Liver (tissue), 9 donors: ENCODE measurements around the gene ZNF180. TPM values are rescaled to one million over a fixed set of nuclear protein-coding genes. Genes with fewer than 3 reads are reported as not detected.

Experiments used
- DNase-seq: peaks from one replicate; pipeline ENCODE4 v3.0.0-alpha.2; 2017; ENCODE audit warnings: low spot score
- H3K27ac ChIP-seq, 2 donors: one replicate each; pipeline ENCODE4 v1.7.0; 2013; ENCODE audit warnings: inconsistent platforms in 2 of 2, low read length in 2 of 2, control low read depth in 1 of 2, low read depth in 1 of 2, mild to moderate bottlenecking in 1 of 2
- H3K27me3 ChIP-seq, 4 donors: one replicate each; pipeline versions ENCODE4 v1.6.1 to v1.7.0; 2013; ENCODE audit warnings: low read length in 3 of 4, inconsistent platforms in 1 of 4, mild to moderate bottlenecking in 1 of 4, moderate library complexity in 1 of 4; ENCODE audit not compliant: control insufficient read depth in 4 of 4, insufficient read depth in 4 of 4
- H3K36me3 ChIP-seq, 4 donors: one replicate each; pipeline versions ENCODE4 v1.6.1 to v1.7.0; 2013; ENCODE audit warnings: low read length in 3 of 4, mild to moderate bottlenecking in 3 of 4, low read depth in 1 of 4, moderate library complexity in 1 of 4; ENCODE audit not compliant: control insufficient read depth in 4 of 4, insufficient read depth in 3 of 4
- H3K4me1 ChIP-seq, 4 donors: one replicate each; pipeline versions ENCODE4 v1.6.1 to v1.7.0; 2013; ENCODE audit warnings: low read length in 3 of 4, mild to moderate bottlenecking in 3 of 4, moderate library complexity in 1 of 4; ENCODE audit not compliant: control insufficient read depth in 4 of 4, insufficient read depth in 4 of 4
- H3K4me3 ChIP-seq, 3 donors: one replicate each; pipeline versions ENCODE4 v1.6.1 to v1.7.0; 2013; ENCODE audit warnings: low read length in 3 of 3, control low read depth in 1 of 3, low read depth in 1 of 3, mild to moderate bottlenecking in 1 of 3
- H3K9ac ChIP-seq, 2 donors: one replicate each; pipeline ENCODE4 v1.7.0; 2013; ENCODE audit warnings: low read length in 2 of 2, mild to moderate bottlenecking in 2 of 2, moderate library complexity in 2 of 2, control low read depth in 1 of 2, low read depth in 1 of 2
- H3K9me3 ChIP-seq, 4 donors: one replicate each; pipeline versions ENCODE4 v1.6.1 to v1.7.0; 2013; ENCODE audit warnings: low read length in 3 of 4; ENCODE audit not compliant: control insufficient read depth in 4 of 4
- ATF3 ChIP-seq: IDR thresholded peaks from 2 replicates; pipeline ENCODE4 v1.6.1; 2016; ENCODE audit warnings: antibody characterized with exemption
- CTCF ChIP-seq: fragments of 150-350 bp; IDR thresholded peaks from 2 replicates; pipeline ENCODE4 v1.5.1; 2017; ENCODE audit warnings: improper control_type of control experiment, low read depth, low read length; ENCODE audit not compliant: missing input control
- EGR1 ChIP-seq, 2 donors: IDR thresholded peaks; 2 replicates each; pipeline ENCODE4 v1.6.1; 2016 to 2018; ENCODE audit warnings: antibody characterized with exemption in 2 of 2, low read depth in 2 of 2
- FOXA1 ChIP-seq: IDR thresholded peaks from 2 replicates; pipeline ENCODE4 v1.6.1; 2016; ENCODE audit warnings: antibody characterized with exemption
- FOXA2 ChIP-seq: IDR thresholded peaks from 2 replicates; pipeline ENCODE4 v1.6.1; 2016; ENCODE audit warnings: antibody characterized with exemption
- GABPA ChIP-seq, 2 donors: IDR thresholded peaks in 1 of 2; conservative IDR thresholded peaks in 1 of 2; 2 replicates each; pipeline ENCODE4 v1.6.1; 2016; ENCODE audit warnings: antibody characterized with exemption in 2 of 2, mild to moderate bottlenecking in 1 of 2, moderate library complexity in 1 of 2
- HNF4A ChIP-seq, 2 donors: conservative IDR thresholded peaks; 2 replicates each; pipeline ENCODE4 v1.6.1; 2016; ENCODE audit warnings: antibody characterized with exemption in 2 of 2, mild to moderate bottlenecking in 2 of 2
- HNF4G ChIP-seq: IDR thresholded peaks from 2 replicates; pipeline ENCODE4 v1.6.1; 2016; ENCODE audit warnings: antibody characterized with exemption
- JUND ChIP-seq, 2 donors: IDR thresholded peaks; 2 replicates each; pipeline ENCODE4 v1.6.1; 2016; ENCODE audit warnings: antibody characterized with exemption in 2 of 2
- MAX ChIP-seq: IDR thresholded peaks from 2 replicates; pipeline ENCODE4 v1.6.1; 2016; ENCODE audit warnings: antibody characterized with exemption
- NR2F2 ChIP-seq: IDR thresholded peaks from 2 replicates; pipeline ENCODE4 v1.6.1; 2016; ENCODE audit warnings: antibody characterized with exemption
- RAD21 ChIP-seq, 2 donors: IDR thresholded peaks; 2 replicates each; pipeline ENCODE4 v1.6.1; 2016; ENCODE audit warnings: antibody characterized with exemption in 2 of 2, mild to moderate bottlenecking in 2 of 2
- REST ChIP-seq: IDR thresholded peaks from 2 replicates; pipeline ENCODE4 v1.6.1; 2016; ENCODE audit warnings: antibody characterized with exemption, mild to moderate bottlenecking
- RXRA ChIP-seq, 2 donors: IDR thresholded peaks; 2 replicates each; pipeline ENCODE4 v1.6.1; 2017 to 2018; ENCODE audit warnings: antibody characterized with exemption in 2 of 2, mild to moderate bottlenecking in 1 of 2
- SP1 ChIP-seq: IDR thresholded peaks from 2 replicates; pipeline ENCODE4 v1.6.1; 2018; ENCODE audit warnings: antibody characterized with exemption, mild to moderate bottlenecking
- YY1 ChIP-seq: IDR thresholded peaks from 2 replicates; pipeline ENCODE4 v1.6.1; 2016; ENCODE audit warnings: antibody characterized with exemption, mild to moderate bottlenecking
- ZBTB33 ChIP-seq: IDR thresholded peaks from 2 replicates; pipeline ENCODE4 v1.6.1; 2016; ENCODE audit warnings: antibody characterized with exemption
- WGBS: extraction: QIAGEN DNeasy Blood & Tissue Kit; methylation state at CpG from one replicate; pipeline ENCODE4 v1.1.7; 2013; 5-methylcytosine and 5-hydroxymethylcytosine counted together
- polyA plus RNA-seq, 2 donors: library from polyadenylated mRNA; stranded (reverse) in 1 of 2; unstranded in 1 of 2; fragments of 200-250 nt in 1 of 2; fragments of >200 nt in 1 of 2; fragmentation: Nextera tagmentation in 1 of 2; extraction: Ambion mirVana in 1 of 2; gene quantifications; one replicate each; pipeline versions ENCODE4 v1.2.1 to v1.2.3, GENCODE V29; 2013 to 2015
- total RNA-seq, 2 donors: library from RNA; depleted of rRNA; stranded (reverse); fragments of >200 nt; gene quantifications; one replicate each; pipeline ENCODE4 v1.2.3, GENCODE V29; 2014
- donor health status: healthy.
- donor health status: healthy.
- donor health status: healthy.
- donor health status: healthy.
- donor health status: healthy.

ZNF180 gene
- total and polyA plus RNA-seq, 4 donors: 2.0 to 7.6 (median 4.3) TPM

GRCh38 chr19:44517146-44517545 lies 16.8 kb upstream of the ZNF180 start:
- no peak for DNase-seq
- no peak overlapping the region for H3K27ac ChIP-seq
- TF ChIP-seq GABPA (IDR thresholded peaks at IDR 0.05 in 1 of 2, conservative IDR thresholded peaks at IDR 0.05 in 1 of 2) (no peak), ZBTB33 (no peak), SP1 (no peak), RXRA (IDR thresholded peaks at IDR 0.05) (no peak), MAX (no peak), NR2F2 (no peak)
- no peaks in the 10 kb centered on the region for H3K27me3 ChIP-seq
- H3K9me3 ChIP-seq: peaks cover 0 to 8% (median 4%) of the 10 kb centered on the region in 4 donors
- H3K4me3 ChIP-seq: no peak overlapping the region
- no peaks in the 10 kb centered on the region for H3K4me1 ChIP-seq
- no peak overlapping the region for H3K9ac ChIP-seq
- WGBS: 83% methylated on average over 7 of the region's 7 CpGs
- no peaks in the 10 kb centered on the region for H3K36me3 ChIP-seq

- peaks cover 0 to 8% (median 4%) of the 10 kb centered on the region in 4 donors for H3K9me3 ChIP-seq
- no peaks in the 10 kb centered on the region for H3K36me3 ChIP-seq
- DNase-seq: no peak
- H3K27ac ChIP-seq: no peak overlapping the region
- no peak overlapping the region for H3K9ac ChIP-seq
- H3K27me3 ChIP-seq: no peaks in the 10 kb centered on the region
- 88% methylated on average over 1 of the region's 1 CpG for WGBS
- no peak overlapping the region for H3K4me3 ChIP-seq
- no peaks in the 10 kb centered on the region for H3K4me1 ChIP-seq
- TF ChIP-seq FOXA1: no peak
- TF ChIP-seq RAD21 (IDR thresholded peaks at IDR 0.05): no peak
- TF ChIP-seq MAX: no peak
- TF ChIP-seq ATF3: no peak
- TF ChIP-seq FOXA2: no peak
- no peak for TF ChIP-seq EGR1 (IDR thresholded peaks at IDR 0.05; ENCODE audit: low read depth in 2 of 2)
- no peak for TF ChIP-seq YY1
- TF ChIP-seq JUND (IDR thresholded peaks at IDR 0.05): no peak
- no peak for TF ChIP-seq NR2F2
- no peak for TF ChIP-seq ZBTB33
- no peak for TF ChIP-seq HNF4A (conservative IDR thresholded peaks at IDR 0.05)
- TF ChIP-seq GABPA (IDR thresholded peaks at IDR 0.05 in 1 of 2, conservative IDR thresholded peaks at IDR 0.05 in 1 of 2): no peak
- no peak for TF ChIP-seq CTCF
- no peak for TF ChIP-seq RXRA (IDR thresholded peaks at IDR 0.05)
- no peak for TF ChIP-seq HNF4G
- TF ChIP-seq SP1: no peak
- TF ChIP-seq REST: no peak
Measured at GRCh38 chr19:44515907-44516306, 15.6 kb upstream of the ZNF180 start.
